Neural crest cell (in vitro differentiated cells): ENCODE results near the gene AFAP1. TPM values are rescaled to one million over a fixed set of nuclear protein-coding genes. Genes with fewer than 3 reads are reported as not detected.

Experiments used
- DNase-seq: peaks from one replicate; pipeline ENCODE4 v3.0.0; 2021; ENCODE audit warnings: low read depth, mixed read lengths, low spot score
- H3K27ac Mint-ChIP-seq: one replicate; pipeline ENCODE4 v1.8.0; 2021; ENCODE audit warnings: mild to moderate bottlenecking, mixed read lengths; ENCODE audit not compliant: unreplicated experiment
- H3K27me3 Mint-ChIP-seq: 2 replicates; pipeline ENCODE4 v1.8.0; 2021; ENCODE audit warnings: low read depth, mild to moderate bottlenecking, mixed read lengths
- H3K36me3 Mint-ChIP-seq: 2 replicates; pipeline ENCODE4 v1.8.0; 2021; ENCODE audit warnings: low read depth, mild to moderate bottlenecking, mixed read lengths
- H3K4me1 Mint-ChIP-seq: 2 replicates; pipeline ENCODE4 v1.8.0; 2021; ENCODE audit warnings: mixed read lengths
- H3K4me3 Mint-ChIP-seq: one replicate; pipeline ENCODE4 v1.8.0; 2021; ENCODE audit warnings: mild to moderate bottlenecking, mixed read lengths
- H3K9me3 Mint-ChIP-seq: 2 replicates; pipeline ENCODE4 v1.8.0; 2021; ENCODE audit warnings: mixed read lengths
- CTCF ChIP-seq: fragments of 200-600 bp; sonication (generic); conservative IDR thresholded peaks from 2 replicates; pipeline ENCODE4 v1.5.0; 2021; ENCODE audit warnings: antibody characterized with exemption, mild to moderate bottlenecking
- total RNA-seq: library from RNA; stranded (reverse); gene quantifications from 2 replicates; pipeline ENCODE4 v1.2.1, GENCODE V29; 2021

Gene AFAP1
- total RNA-seq, 1 donor from 2014 or later = 28.1 TPM

- no peak overlapping the region for H3K4me3 Mint-ChIP-seq
These were observed 22.0 kb downstream of the AFAP1 start for GRCh38 chr4:7917669-7918068.

GRCh38 chr4:7915875-7916242 is 23.8 kb downstream of the AFAP1 start:
- no peaks in the 10 kb centered on the region for H3K27me3 Mint-ChIP-seq
- peaks cover 17% of the 10 kb centered on the region for H3K4me1 Mint-ChIP-seq
- no peaks in the 10 kb centered on the region for H3K9me3 Mint-ChIP-seq
- no peaks in the 10 kb centered on the region for H3K36me3 Mint-ChIP-seq
- H3K27ac Mint-ChIP-seq = no peak overlapping the region
- TF ChIP-seq CTCF = no peak
- H3K4me3 Mint-ChIP-seq = no peak overlapping the region
- no peak for DNase-seq

More at GRCh38 chr4:7917669-7918068, 22.0 kb downstream of the AFAP1 start:
- no peak for TF ChIP-seq CTCF
- Mint-ChIP-seq H3K9me3 (no peaks in the 10 kb centered on the region), H3K36me3 (no peaks in the 10 kb centered on the region), H3K27me3 (no peaks in the 10 kb centered on the region), H3K27ac (peak overlapping the region; percentile 5), H3K4me1 (no peaks in the 10 kb centered on the region)
- DNase-seq = no peak

- H3K9me3 Mint-ChIP-seq = no peaks in the 10 kb centered on the region
- DNase-seq = no peak
- TF ChIP-seq CTCF = no peak
- no peak overlapping the region for H3K27ac Mint-ChIP-seq
- peaks cover 35% of the 10 kb centered on the region for H3K4me1 Mint-ChIP-seq
- no peaks in the 10 kb centered on the region for H3K27me3 Mint-ChIP-seq
- no peaks in the 10 kb centered on the region for H3K36me3 Mint-ChIP-seq
- H3K4me3 Mint-ChIP-seq = no peak overlapping the region
These were observed 26.8 kb downstream of the AFAP1 start for GRCh38 chr4:7912826-7913225.

- Mint-ChIP-seq H3K4me1 (peaks cover 47% of the 10 kb centered on the region), H3K4me3 (peak overlapping the region; percentile 24), H3K9me3 (no peaks in the 10 kb centered on the region), H3K27ac (peak overlapping the region; percentile 93), H3K27me3 (no peaks in the 10 kb centered on the region), H3K36me3 (no peaks in the 10 kb centered on the region)
- TF ChIP-seq CTCF = no peak
- DNase-seq = peak; percentile 9
These were observed 28.6 kb downstream of the AFAP1 start for GRCh38 chr4:7910952-7911578.

GRCh38 chr4:7910263-7910896 is 29.3 kb downstream of the AFAP1 start:
- no peak for DNase-seq
- Mint-ChIP-seq H3K4me1 (peaks cover 54% of the 10 kb centered on the region), H3K27me3 (no peaks in the 10 kb centered on the region), H3K27ac (peak overlapping the region; percentile 93), H3K36me3 (no peaks in the 10 kb centered on the region), H3K9me3 (no peaks in the 10 kb centered on the region), H3K4me3 (peak overlapping the region; percentile 10)
- TF ChIP-seq CTCF = no peak
